Subcutaneous abdominal adipose tissue (tissue), 5 donors: ENCODE measurements around the gene EARS2.
A peak's percentile ranks its signal among the peaks of the same experiment; 100 is the strongest.
"Not testable (repeated sequence)": the region's sequence is repeated elsewhere in the genome, so short reads cannot be mapped to it uniquely, and the experiment has no call there.

Experiments used
- H3K27ac ChIP-seq: one replicate; pipeline ENCODE4 v1.7.0; 2013; ENCODE audit warnings: low read depth, mild to moderate bottlenecking, inconsistent platforms, low read length, moderate library complexity
- H3K27me3 ChIP-seq, 5 donors: one replicate each; pipeline ENCODE4 v1.7.0; 2013; ENCODE audit warnings: low read length in 5 of 5, inconsistent platforms in 1 of 5; ENCODE audit not compliant: control insufficient read depth in 5 of 5, insufficient read depth in 4 of 5
- H3K36me3 ChIP-seq, 5 donors: one replicate each; pipeline ENCODE4 v1.7.0; 2013; ENCODE audit warnings: low read length in 5 of 5; ENCODE audit not compliant: control insufficient read depth in 5 of 5, insufficient read depth in 5 of 5
- H3K4me1 ChIP-seq, 5 donors: one replicate each; pipeline ENCODE4 v1.7.0; 2013; ENCODE audit warnings: low read length in 5 of 5, mild to moderate bottlenecking in 3 of 5, moderate library complexity in 1 of 5; ENCODE audit not compliant: control insufficient read depth in 5 of 5, insufficient read depth in 5 of 5
- H3K4me3 ChIP-seq, 5 donors: one replicate each; pipeline ENCODE4 v1.7.0; 2013; ENCODE audit warnings: low read length in 5 of 5, low read depth in 1 of 5
- H3K9ac ChIP-seq, 5 donors: one replicate each; pipeline ENCODE4 v1.7.0; 2013; ENCODE audit warnings: low read length in 5 of 5, mild to moderate bottlenecking in 4 of 5, moderate library complexity in 3 of 5
- H3K9me3 ChIP-seq, 5 donors: one replicate each; pipeline ENCODE4 v1.7.0; 2013; ENCODE audit warnings: low read length in 5 of 5; ENCODE audit not compliant: control insufficient read depth in 5 of 5
- donor health status: healthy.
- donor health status: healthy.
- donor health status: healthy.
- donor health status: healthy.
- donor health status: healthy.

The EARS2 gene

DNA sequence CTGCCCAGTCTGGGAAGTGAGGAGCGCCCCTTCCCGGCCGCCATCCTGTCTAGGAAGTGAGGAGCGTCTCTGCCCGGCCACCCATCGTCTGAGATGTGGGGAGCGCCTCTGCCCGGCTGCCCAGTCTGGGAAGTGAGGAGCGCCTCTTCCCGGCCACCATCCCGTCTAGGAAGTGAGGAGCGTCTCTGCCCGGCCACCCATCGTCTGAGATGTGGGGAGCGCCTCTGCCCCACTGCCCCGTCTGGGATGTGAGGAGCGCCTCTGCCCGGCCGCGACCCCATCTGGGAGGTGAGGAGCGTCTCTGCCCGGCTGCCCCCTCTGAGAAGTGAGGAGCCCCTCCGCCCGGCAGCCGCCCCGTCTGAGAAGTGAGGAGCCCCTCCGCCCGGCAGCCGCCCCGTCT is 26.1 kb upstream of the EARS2 start:
- not testable (repeated sequence) for H3K4me3 ChIP-seq, H3K4me1 ChIP-seq, H3K9ac ChIP-seq, H3K9me3 ChIP-seq, H3K27me3 ChIP-seq, H3K27ac ChIP-seq
- H3K36me3 ChIP-seq, result peaks cover 29 to 75% (median 64%) of the 10 kb centered on the region in 5 donors

DNA sequence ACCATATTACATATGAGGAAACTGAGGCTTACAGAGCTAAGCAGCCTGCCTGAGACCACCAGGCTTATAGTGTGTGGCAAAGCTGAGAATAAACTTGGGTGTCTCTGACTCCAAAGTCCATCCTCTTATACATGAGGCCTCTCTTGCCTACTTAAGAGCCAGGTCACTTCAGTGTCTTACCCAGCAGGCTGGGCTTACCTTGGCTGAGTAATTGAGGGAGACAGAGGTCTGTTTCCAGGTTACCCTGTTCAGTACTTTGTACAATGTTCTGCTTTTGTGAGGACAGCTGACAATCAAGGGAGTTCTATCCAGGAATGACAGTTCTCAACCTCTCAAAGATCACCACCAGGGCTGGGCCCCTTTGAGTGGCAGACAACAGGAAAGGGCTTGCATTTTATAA is 24.6 kb upstream of the EARS2 start:
- H3K4me3 ChIP-seq, result no peak overlapping the region
- H3K9me3 ChIP-seq, result no peaks in the 10 kb centered on the region
- no peaks in the 10 kb centered on the region for H3K27me3 ChIP-seq
- peaks cover 0 to 5% (median 3%) of the 10 kb centered on the region in 5 donors for H3K4me1 ChIP-seq
- H3K9ac ChIP-seq, result no peak overlapping the region
- no peak overlapping the region for H3K27ac ChIP-seq
- H3K36me3 ChIP-seq, result peaks cover 29 to 74% (median 54%) of the 10 kb centered on the region in 5 donors

- Histone ChIP-seq H3K27ac (no peak overlapping the region), H3K9ac (no peak overlapping the region), H3K4me1 (peaks cover 0 to 5% (median 3%) of the 10 kb centered on the region in 5 donors), H3K36me3 (peaks cover 30 to 73% (median 59%) of the 10 kb centered on the region in 5 donors), H3K4me3 (no peak overlapping the region), H3K9me3 (no peaks in the 10 kb centered on the region), H3K27me3 (no peaks in the 10 kb centered on the region)
Observed at GRCh38 chr16:23580391-23580790, 23.2 kb upstream of the EARS2 start.

DNA sequence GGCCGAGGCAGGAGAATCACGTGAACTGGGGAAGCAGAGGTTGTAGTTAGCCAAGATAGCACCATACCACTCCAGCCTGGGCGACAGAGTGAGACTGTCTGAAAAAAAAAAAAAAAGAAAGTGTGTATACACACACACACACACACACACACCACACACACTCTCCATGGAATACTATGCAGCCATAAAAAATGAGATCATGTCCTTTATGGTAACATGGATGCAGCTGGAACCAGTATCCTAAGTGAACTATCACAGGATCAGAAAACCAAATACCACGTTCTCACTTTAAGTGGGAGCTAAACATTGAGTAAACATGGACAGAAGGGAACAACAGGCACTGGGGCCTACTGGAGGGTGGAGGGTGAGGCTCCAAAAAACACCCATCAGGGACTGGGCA is 22.2 kb upstream of the EARS2 start:
- Histone ChIP-seq H3K4me3 (no peak overlapping the region), H3K9ac (no peak overlapping the region), H3K27me3 (no peaks in the 10 kb centered on the region), H3K36me3 (peaks cover 23 to 73% (median 51%) of the 10 kb centered on the region in 5 donors), H3K27ac (no peak overlapping the region), H3K4me1 (peaks cover 0 to 5% (median 3%) of the 10 kb centered on the region in 5 donors), H3K9me3 (no peaks in the 10 kb centered on the region)

DNA sequence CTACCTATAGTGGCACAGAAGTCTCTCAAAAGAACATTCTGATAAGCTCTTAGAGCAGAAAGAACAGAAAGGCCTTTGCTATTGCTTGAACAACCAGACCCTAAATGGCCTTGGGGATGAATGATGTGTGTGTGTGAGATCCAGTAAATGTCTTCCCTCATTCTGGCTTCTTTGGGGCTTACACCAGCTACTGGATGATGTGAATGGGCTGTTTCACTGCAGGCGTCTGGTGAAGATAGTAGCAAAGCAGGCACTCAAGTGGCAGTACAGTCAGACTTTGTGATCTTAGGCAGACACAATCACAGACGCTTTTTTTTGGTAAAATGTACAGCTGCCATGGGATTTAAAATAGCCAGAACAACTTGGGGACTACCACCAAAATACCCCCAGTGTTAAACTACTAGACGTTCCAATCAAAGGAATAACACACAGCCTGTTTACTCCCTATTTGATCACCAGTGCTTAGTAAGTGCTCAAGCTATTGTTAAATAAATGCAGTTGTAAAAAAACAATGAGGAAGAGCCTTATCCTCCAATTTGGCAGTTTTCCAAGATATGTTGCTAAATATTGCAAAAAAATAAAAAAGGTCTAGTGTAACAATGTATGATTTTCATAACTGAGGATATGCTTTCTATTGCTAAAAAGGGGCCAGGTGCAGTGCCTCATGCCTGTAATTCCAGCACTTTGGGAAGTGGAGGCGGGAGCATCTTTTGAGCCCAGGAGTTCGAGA is 21.1 kb upstream of the EARS2 start:
- H3K36me3 ChIP-seq, result peaks cover 21 to 81% (median 56%) of the 10 kb centered on the region in 5 donors

DNA sequence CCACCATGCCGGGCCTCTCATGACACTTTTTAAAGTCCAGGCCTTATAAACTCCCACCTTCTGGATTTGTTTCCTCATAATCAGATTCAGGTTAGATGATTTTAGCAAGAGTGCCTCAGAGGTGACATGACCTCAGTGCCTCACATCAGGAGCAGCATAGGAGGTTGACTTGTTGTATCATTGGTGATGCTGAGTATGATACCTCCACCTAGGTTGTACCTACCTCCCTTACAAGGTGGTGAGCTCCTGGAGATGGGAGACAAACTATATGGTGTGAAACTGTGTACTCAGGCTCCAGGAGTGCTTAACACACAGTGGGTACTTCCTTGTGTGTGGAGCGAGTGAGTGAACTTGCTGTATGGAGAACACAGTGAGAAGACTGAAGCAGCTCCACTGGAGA is 20.3 kb upstream of the EARS2 start:
- Histone ChIP-seq H3K4me1 (peaks cover 0 to 5% (median 3%) of the 10 kb centered on the region in 5 donors), H3K9ac (no peak overlapping the region), H3K27ac (no peak overlapping the region), H3K27me3 (no peaks in the 10 kb centered on the region), H3K36me3 (peaks cover 21 to 88% (median 64%) of the 10 kb centered on the region in 5 donors), H3K4me3 (no peak overlapping the region), H3K9me3 (no peaks in the 10 kb centered on the region)

More for the DNA sequence above, 21.1 kb upstream of the EARS2 start:
- no peak overlapping the region for H3K27ac ChIP-seq
- no peaks in the 10 kb centered on the region for H3K27me3 ChIP-seq
- H3K4me3 ChIP-seq, result no peak overlapping the region
- H3K9me3 ChIP-seq, result no peaks in the 10 kb centered on the region
- peak overlapping the region in 1 of 5 donors; percentile 14 for H3K9ac ChIP-seq
- peaks cover 0 to 5% (median 3%) of the 10 kb centered on the region in 5 donors for H3K4me1 ChIP-seq

- no peak overlapping the region for H3K27ac ChIP-seq
- no peaks in the 10 kb centered on the region for H3K27me3 ChIP-seq
- no peak overlapping the region for H3K9ac ChIP-seq
- H3K4me1 ChIP-seq, result peaks cover 0 to 7% (median 5%) of the 10 kb centered on the region in 5 donors
- H3K4me3 ChIP-seq, result no peak overlapping the region
- H3K9me3 ChIP-seq, result no peaks in the 10 kb centered on the region
- peaks cover 19 to 88% (median 66%) of the 10 kb centered on the region in 5 donors for H3K36me3 ChIP-seq
Observed at GRCh38 chr16:23575834-23576233, 18.7 kb upstream of the EARS2 start.

DNA sequence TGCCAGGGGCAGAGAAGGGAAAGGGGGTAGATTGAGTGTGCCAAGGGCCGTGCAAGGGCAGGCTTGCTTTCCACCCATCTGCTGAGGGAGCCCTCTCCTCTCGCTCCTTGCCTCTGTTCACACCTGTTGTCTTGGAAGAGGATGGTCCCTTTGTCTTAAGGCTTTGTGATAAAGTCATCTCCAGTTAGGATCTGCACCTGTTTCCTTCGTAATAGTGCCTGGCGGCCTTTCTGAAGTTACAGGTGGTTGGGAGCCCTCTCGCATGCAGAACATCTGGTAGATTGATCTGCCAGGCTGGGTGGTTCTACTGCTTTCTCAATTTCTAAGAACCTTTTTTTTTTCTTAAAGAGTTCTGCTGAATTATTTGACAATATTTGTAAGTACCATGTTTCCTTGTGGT is 16.7 kb upstream of the EARS2 start:
- Histone ChIP-seq H3K36me3 (peaks cover 16 to 88% (median 62%) of the 10 kb centered on the region in 5 donors), H3K9me3 (no peaks in the 10 kb centered on the region), H3K27ac (no peak overlapping the region), H3K27me3 (no peaks in the 10 kb centered on the region), H3K4me3 (no peak overlapping the region), H3K4me1 (peaks cover 0 to 7% (median 5%) of the 10 kb centered on the region in 5 donors), H3K9ac (no peak overlapping the region)

DNA sequence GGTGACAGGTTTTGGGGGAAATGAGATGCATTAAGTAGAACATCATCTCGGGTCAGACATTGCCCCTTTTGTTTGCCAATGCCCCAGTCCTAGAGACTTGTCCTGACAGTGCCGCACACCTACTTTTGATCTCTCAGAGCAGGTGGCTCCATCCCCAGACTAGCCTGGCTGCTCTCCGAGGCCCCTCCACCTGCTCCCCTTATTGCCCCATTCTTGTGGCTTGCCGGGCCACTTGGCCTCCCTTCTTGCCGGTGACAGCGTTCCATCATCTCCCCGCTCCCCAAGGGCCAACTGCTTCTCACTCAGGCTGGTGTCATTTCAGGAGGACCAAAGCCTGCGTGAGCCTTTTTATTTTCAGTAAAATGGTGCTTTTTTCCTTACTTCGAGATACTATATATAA is 15.2 kb upstream of the EARS2 start:
- peaks cover 0 to 5% (median 0%) of the 10 kb centered on the region in 5 donors for H3K4me1 ChIP-seq
- H3K4me3 ChIP-seq, result no peak overlapping the region
- H3K27me3 ChIP-seq, result no peaks in the 10 kb centered on the region
- H3K27ac ChIP-seq, result no peak overlapping the region
- no peak overlapping the region for H3K9ac ChIP-seq
- H3K36me3 ChIP-seq, result peaks cover 16 to 91% (median 71%) of the 10 kb centered on the region in 5 donors
- H3K9me3 ChIP-seq, result no peaks in the 10 kb centered on the region

DNA sequence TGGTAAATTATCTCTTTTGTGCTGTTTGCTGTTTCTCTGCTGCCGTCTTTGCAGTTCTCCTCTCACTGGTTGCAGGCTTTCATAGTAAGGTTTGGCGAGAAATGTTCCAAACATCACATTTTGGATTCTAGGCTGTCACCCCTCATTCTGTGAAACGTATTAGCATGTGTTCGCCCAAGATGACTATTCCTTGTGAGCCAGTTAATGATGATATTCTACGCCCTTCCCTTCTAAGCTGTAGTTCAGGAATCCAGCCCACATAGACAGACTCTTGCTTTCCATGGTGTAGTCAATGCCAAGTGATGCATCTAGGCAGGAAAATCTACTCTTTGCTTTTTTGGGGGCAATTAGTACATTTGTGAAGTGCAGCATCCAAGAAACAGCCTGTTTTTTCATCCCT is 14.7 kb upstream of the EARS2 start:
- H3K9me3 ChIP-seq, result no peaks in the 10 kb centered on the region
- H3K36me3 ChIP-seq, result peaks cover 16 to 93% (median 76%) of the 10 kb centered on the region in 5 donors
- H3K4me1 ChIP-seq, result peaks cover 0 to 5% (median 0%) of the 10 kb centered on the region in 5 donors
- H3K4me3 ChIP-seq, result no peak overlapping the region
- H3K27ac ChIP-seq, result no peak overlapping the region
- no peaks in the 10 kb centered on the region for H3K27me3 ChIP-seq
- H3K9ac ChIP-seq, result no peak overlapping the region
